GM18505 (cell line): ENCODE data around the gene CD300C.
"Not testable (repeated sequence)": the region's sequence is repeated elsewhere in the genome, so short reads cannot be mapped to it uniquely, and the experiment has no call there.

Experiments used
- ATAC-seq: cut with Tn5 transposase; IDR thresholded peaks from one replicate; pipeline ENCODE4 v1.9.1; 2021; ENCODE audit not compliant: unreplicated experiment
- POLR2A ChIP-seq: IDR thresholded peaks from 4 replicates; pipeline ENCODE4 v1.6.1; 2011; ENCODE audit warnings: borderline replicate concordance; ENCODE audit not compliant: insufficient read depth, insufficient read length; ENCODE audit errors: extremely low read depth

CD300C gene

DNA sequence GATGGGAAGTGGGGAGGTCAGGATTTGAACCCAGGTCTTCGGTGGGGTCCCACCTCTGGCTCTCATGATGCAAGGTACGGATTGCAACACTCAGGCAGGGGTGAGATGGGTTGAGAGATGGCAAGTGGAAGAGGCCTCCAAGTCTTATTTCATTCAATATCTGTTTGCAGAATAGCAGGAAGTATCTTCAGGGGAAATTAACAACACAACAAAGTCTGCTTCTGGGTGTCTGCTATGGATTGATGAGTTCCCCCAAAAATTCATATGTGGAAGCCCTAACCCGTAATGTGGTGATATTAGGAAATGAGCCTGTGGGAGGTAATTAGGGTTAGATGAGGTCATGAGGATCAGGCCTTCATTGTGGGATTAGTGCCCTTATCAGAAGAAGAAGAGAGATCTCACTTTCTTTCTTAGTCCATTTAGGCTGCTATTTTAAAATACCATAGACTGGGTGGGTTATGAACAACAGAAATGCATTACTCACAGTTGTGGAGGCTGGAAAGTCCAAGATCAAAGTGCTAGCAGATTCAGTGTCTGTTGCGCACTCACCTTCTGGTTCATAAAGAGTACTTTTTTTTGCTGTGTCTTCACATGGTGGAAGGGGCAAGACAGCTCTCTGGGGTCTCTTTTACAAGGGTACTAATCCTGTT is 25.8 kb upstream of the CD300C start:
- no peak for TF ChIP-seq POLR2A
- no peak for ATAC-seq

DNA sequence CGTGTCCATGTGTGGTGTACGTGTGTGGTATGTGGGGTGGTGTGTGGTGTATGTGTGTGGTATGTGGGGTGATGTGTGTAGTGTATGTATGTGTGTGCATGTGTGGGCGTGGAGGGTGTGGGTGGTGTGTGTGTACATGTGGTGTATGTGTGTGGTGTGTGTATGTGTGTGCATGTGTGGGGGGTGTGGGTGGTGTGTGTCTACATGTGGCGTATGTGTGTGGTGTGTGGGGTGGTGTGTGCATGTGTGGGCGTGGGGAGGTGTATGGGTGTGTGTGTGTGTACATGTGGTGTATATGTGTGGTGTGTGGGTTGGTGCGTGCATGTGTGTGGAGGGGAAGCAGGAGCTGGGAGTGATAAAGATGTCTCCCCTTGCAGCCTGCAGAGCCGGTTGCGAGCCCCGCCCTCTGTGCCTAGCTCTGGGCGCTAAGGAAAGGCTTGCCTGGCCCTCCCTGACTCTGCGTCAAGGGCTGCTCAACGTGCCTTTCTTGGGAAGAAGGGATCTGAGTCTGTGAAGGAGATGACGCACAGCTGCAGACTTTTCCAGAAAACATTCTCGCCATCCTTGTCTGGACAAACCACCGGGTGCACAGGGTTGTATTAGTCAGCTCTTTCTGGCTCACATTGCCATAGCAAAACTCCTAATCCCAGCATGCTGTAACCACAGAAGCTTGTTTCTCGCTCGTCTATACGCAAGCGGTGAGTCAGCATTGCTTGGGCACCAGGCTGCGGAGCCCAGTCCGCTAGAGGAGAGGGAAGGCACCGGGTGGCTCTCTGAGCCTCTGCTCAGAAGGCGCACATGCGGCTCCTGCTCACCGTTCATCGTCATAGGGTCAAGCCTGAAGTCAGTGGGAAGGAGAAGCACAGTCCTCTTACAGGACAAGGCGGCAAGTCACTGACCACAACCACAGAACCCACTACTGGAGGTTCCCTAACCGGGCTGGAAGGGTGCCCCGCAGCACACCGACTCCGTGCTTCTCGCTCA is 23.4 kb upstream of the CD300C start:
- no peak for ATAC-seq
- no peak for TF ChIP-seq POLR2A

DNA sequence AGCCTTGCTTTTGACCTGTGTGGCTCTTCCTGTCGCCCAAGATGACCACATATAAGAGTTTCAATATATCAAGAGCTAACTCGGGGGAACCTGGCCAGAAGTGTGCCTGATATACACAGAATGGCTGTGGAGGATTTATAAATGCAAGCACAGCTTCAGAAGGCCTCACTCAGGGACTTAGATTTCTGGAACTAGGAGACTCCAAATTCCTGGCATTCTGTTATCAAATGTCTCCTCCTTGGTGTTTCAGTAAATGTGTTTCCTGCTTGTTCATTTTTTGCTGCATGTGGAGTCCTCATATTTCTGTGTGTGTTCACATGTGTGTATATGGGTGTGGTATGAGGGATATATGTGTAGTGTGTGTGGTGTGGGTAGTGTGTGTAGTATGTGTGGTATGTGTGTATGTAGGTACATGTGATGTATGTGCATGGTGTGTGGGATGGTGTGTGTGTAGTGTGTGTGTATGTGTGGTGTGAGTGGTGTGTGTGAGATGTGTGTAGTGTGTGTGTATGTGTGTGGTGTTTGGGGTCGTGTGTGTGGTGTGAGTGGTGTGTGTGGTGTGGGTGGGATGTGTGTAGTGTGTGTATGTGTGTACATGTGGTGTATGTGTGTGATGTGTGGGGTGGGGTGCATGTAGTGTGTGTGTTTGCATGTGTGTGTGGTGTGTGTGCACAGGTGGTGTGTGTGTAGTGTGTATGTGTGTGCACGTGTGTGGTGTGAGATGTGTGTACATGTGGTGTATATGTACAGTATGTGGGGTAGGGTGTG is 22.4 kb upstream of the CD300C start:
- ATAC-seq, result no peak
- TF ChIP-seq POLR2A, result no peak

DNA sequence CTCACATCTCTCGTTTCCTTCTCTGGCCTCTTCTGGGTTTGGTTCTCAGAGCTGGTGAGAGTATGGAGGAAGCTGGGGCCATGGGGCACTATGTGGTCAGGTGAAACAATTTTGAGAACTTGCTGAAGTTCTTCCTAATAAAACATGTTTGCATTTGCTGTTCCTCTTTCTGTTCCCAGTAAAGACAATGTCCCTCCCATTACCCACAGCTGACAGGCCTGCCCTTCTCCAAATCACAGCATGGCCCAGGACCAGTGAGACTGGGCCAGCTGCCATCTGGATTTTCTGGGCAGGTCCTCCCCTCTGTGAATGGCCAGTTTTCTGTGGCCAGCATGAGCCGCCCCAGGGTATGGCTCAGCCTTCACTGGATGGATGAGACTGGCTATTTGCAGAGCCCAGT is 21.5 kb upstream of the CD300C start, which contains the start of gene CD300H:
Gene CD300H (minus strand): TSS at position 113 of the 400 bp plus-strand sequence.
- no peak for ATAC-seq
- no peak for TF ChIP-seq POLR2A

DNA sequence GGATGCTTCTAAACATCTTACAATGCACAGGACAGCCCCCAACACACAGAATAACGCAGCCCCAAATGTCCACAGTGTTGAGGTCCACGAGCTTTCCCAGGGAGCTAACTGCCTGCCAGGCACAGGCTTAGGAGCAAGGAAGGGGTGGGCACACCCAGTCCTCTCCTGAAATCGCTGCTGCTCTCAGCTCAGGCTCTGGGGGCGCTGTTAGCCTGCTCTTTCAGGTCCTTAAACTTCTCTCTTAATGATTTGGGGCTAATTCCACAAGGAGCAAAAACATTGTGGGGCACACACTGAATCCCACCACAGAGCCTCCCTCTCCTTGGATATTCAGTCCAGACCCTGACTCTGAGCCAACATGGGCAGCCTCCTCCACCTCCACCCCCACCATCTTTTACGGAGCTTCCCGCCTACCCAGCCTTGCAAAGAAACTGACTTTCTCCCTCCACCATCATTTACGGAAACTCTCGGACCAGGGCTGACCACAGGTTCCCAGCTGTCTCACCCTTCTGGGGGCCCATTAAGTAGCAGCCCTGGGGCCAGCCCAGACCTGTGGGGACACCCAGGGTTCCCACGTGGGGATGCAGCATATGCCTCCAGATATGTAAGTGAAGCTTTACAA is 20.3 kb upstream of the CD300C start:
- ATAC-seq, result no peak
- TF ChIP-seq POLR2A, result no peak

DNA sequence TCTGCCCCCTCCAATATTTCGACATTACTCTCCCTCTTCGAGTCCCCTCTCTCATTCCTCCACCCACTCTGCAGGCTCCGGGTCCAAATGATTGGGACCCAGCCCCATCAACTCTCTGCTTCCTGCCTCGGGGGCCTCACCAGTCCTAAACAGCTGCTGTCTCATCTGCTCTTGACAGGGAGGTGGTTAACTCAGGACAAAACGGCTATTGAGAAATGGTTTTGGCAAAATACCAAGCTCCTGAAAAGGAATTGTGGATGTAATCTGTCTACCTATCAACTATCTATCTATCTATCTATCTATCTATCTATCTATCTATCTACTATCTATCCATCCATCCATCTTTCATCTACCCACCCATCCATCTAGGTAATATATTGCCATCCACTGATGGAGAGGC is 19.2 kb upstream of the CD300C start:
- ATAC-seq, result no peak
- no peak for TF ChIP-seq POLR2A

DNA sequence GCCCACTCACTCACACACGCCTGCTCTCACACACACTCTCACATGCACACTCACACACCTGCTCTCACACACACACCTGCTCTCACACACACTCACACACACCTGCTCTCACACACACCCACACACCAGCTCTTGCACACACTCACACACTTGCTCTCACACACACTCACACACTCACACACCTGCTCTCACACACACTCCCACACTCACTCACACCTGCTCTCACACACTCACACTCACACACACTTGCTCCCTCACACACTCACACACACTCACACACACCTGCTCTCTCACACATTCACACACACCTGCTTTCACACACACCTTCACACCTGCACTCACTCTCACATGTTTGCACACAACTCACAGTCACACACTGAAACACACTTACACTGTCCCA is 17.4 kb upstream of the CD300C start:
- TF ChIP-seq POLR2A, result no peak
- no peak for ATAC-seq

DNA sequence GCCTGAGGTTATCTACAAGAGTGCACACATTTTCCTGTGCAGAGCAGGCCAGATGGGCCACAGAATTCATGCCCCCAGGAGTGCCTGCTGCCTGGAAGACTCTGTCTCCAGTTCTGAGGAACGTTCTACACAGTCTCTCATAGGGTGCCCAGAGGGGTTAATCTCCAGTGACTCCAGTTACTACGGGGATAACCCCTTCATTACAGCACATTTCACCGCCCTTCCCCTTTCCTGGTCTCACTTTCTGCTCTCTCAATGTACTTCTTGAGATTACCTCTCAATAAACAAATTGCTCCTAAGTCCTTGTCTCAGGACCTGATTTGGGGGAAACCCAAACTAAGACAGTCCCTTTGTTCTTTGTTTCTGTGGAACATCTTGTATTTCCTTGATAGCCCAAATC is 15.7 kb upstream of the CD300C start:
- no peak for ATAC-seq
- TF ChIP-seq POLR2A, result no peak

DNA sequence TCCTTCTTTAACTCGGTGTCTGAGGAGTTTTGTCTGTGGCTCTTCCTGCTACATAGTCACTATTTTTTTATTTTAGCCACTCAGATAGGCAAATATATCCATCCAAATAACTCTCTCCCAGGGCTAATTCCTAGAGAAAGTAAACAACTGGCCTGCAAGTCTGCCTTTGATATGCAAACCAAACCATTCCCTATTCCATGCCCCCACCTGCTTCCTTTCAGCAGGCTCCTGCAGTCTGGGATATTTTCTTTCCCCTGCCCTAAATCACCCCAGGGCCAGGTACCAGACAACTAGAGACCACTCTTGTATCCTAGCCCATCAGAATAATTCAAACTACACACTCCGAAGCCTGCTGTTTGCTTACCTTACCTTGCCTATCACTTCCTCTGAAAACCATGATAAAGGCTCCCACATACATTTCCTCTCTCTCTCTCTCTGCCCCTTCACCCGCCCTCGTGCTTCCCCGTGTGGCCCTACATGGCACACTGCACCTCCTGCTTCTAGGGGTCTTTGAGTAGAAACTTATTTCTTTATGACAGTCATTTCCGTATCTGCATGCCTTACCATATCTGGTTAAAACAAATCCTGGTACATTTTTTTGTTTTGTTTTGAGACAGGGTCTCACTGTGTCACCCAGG is 13.1 kb upstream of the CD300C start:
- ATAC-seq, result no peak
- TF ChIP-seq POLR2A, result no peak

DNA sequence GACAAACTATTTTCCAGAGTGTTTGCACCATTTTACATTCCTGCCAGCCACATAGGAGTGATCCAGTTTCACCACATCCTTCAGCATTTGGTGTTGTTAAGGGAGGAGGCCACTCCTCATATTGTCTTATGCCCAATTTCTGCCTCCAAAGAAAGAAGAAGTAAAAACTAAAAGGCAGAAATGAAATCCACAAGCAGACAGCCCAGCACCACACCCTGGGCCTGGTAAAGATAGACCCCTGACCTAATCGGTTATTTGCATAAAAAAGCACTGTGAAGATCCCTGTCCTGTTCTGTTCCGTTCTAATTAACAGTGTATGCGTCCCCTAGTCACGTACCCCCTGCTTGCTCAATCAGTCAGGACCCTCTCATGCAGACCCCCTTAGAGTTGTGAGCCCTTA is 12.5 kb upstream of the CD300C start:
- ATAC-seq, result not testable (repeated sequence)

DNA sequence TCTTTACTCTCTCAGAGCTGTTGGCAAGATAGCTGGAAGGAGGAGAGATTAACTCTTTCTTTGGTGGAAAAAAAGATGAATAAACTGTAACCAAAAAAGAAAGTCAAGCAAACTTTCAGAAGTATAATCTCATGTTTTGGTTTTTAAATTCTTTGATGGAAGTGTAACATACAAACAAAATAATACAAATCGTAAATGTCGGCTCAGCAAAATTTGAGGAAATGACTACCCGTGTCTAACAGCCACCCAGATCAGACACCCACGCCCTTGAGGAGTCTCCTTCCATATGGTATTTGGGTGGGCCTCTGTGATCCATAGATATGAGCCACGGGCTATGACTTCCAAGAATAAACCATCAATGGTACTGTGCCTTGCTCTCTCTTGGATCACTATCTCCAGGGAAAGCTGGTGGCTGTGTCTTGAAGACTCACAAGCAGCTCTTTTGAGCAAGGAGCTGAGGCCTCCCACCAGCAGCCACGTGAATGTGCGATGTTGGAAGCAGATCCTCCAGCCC is 9.6 kb upstream of the CD300C start:
- no peak for TF ChIP-seq POLR2A
- ATAC-seq, result no peak

DNA sequence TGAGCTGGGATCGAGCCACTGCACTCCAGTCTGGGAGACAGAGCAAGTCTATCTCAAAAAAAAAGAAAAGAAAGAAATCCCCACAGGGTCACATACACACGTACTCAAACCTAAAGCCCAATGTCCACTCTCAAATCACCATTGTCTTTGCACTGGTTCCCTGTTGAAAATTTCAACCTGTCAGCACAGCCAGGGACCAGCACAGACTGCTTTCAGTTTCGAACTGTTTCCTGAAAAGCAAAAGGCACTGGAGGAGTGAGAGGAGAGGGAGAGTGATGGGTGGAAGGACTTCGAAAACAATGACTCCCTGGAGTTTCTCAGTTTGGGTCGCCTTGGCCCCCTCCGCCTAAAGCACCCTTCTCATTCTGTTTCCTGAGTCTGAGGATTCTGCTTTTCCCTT is 9.0 kb upstream of the CD300C start:
- no peak for TF ChIP-seq POLR2A
- ATAC-seq, result no peak
